HEK293 (cell line): ENCODE data around the gene GPR162.

Source experiments
- BCL11A ChIP-seq: fragments of 450-650 bp; formaldehyde crosslinking; IDR thresholded peaks from 2 replicates; pipeline ENCODE4 v1.5.1; 2016; ENCODE audit warnings: low read depth, missing biosample characterization, missing genetic modification characterization
- ELK4 ChIP-seq: IDR thresholded peaks from 2 replicates; pipeline ENCODE4 v1.6.1; 2011; ENCODE audit warnings: mild to moderate bottlenecking, low read depth, low read length, borderline replicate concordance
- HOXA7 ChIP-seq: sonication (generic); formaldehyde crosslinking; IDR thresholded peaks from 2 replicates; pipeline ENCODE4 v1.8.1; 2022; ENCODE audit warnings: missing genetic modification reagents, borderline replicate concordance
- OVOL3 ChIP-seq: fragments of 450-650 bp; formaldehyde crosslinking; IDR thresholded peaks from 2 replicates; pipeline ENCODE4 v1.5.1; 2016; ENCODE audit warnings: missing biosample characterization, missing genetic modification characterization
- RBAK ChIP-seq: fragments of 450-650 bp; formaldehyde crosslinking; IDR thresholded peaks from 2 replicates; pipeline ENCODE4 v1.5.1; 2016; ENCODE audit warnings: missing biosample characterization, missing genetic modification characterization
- SETDB1 ChIP-seq: IDR thresholded peaks from one replicate; pipeline ENCODE4 v1.6.1; 2017; ENCODE audit warnings: mild to moderate bottlenecking, low read length, moderate library complexity, mixed read lengths; ENCODE audit not compliant: insufficient read length
- YY2 ChIP-seq: fragments of 450-650 bp; formaldehyde crosslinking; IDR thresholded peaks from 2 replicates; pipeline ENCODE4 v1.5.1; 2016; ENCODE audit warnings: missing biosample characterization, missing genetic modification characterization
- ZBTB48 ChIP-seq: fragments of 450-650 bp; formaldehyde crosslinking; IDR thresholded peaks from 2 replicates; pipeline ENCODE4 v1.5.1; 2016; ENCODE audit warnings: missing biosample characterization, missing genetic modification characterization
- ZNF169 ChIP-seq: fragments of 450-650 bp; formaldehyde crosslinking; IDR thresholded peaks from 2 replicates; pipeline ENCODE4 v1.5.1; 2016; ENCODE audit warnings: missing biosample characterization, missing genetic modification characterization
- ZNF18 ChIP-seq: fragments of 450-650 bp; formaldehyde crosslinking; IDR thresholded peaks from 2 replicates; pipeline ENCODE4 v1.5.1; 2016; ENCODE audit warnings: missing biosample characterization, missing genetic modification characterization
- ZNF23 ChIP-seq: fragments of 450-650 bp; formaldehyde crosslinking; IDR thresholded peaks from 2 replicates; pipeline ENCODE4 v1.5.1; 2016; ENCODE audit warnings: missing biosample characterization, missing genetic modification characterization, borderline replicate concordance
- ZNF311 ChIP-seq: fragments of 450-650 bp; formaldehyde crosslinking; IDR thresholded peaks from 2 replicates; pipeline ENCODE4 v1.5.1; 2017; ENCODE audit warnings: missing biosample characterization, missing genetic modification characterization, borderline replicate concordance
- ZNF394 ChIP-seq: fragments of 450-650 bp; formaldehyde crosslinking; IDR thresholded peaks from 2 replicates; pipeline ENCODE4 v1.5.1; 2016; ENCODE audit warnings: missing biosample characterization, missing genetic modification characterization, mild to moderate bottlenecking, moderate library complexity, borderline replicate concordance
- ZNF473 ChIP-seq: fragments of 450-650 bp; formaldehyde crosslinking; IDR thresholded peaks from 2 replicates; pipeline ENCODE4 v1.5.1; 2017; ENCODE audit warnings: missing biosample characterization, missing genetic modification characterization
- ZNF48 ChIP-seq: fragments of 450-650 bp; formaldehyde crosslinking; IDR thresholded peaks from 2 replicates; pipeline ENCODE4 v1.5.1; 2016; ENCODE audit warnings: missing biosample characterization, missing genetic modification characterization
- ZNF513 ChIP-seq: fragments of 450-650 bp; IDR thresholded peaks from 2 replicates; pipeline ENCODE4 v1.5.1; 2018; ENCODE audit warnings: missing biosample characterization, missing genetic modification characterization
- ZNF521 ChIP-seq: fragments of 450-650 bp; formaldehyde crosslinking; IDR thresholded peaks from 2 replicates; pipeline ENCODE4 v1.5.1; 2017; ENCODE audit warnings: missing biosample characterization, mild to moderate bottlenecking, missing genetic modification characterization
- ZNF626 ChIP-seq: fragments of 450-650 bp; sonication (Bioruptor Pico); formaldehyde crosslinking; IDR thresholded peaks from 2 replicates; pipeline ENCODE4 v1.5.1; 2018; ENCODE audit warnings: missing biosample characterization, missing genetic modification characterization, inconsistent platforms
- ZNF701 ChIP-seq: fragments of 450-650 bp; formaldehyde crosslinking; IDR thresholded peaks from 2 replicates; pipeline ENCODE4 v1.5.1; 2016; ENCODE audit warnings: missing biosample characterization, missing genetic modification characterization
- ZNF776 ChIP-seq: fragments of 450-650 bp; formaldehyde crosslinking; IDR thresholded peaks from 2 replicates; pipeline ENCODE4 v1.5.0; 2017; ENCODE audit warnings: missing biosample characterization, missing genetic modification characterization, borderline replicate concordance
- ZNF785 ChIP-seq: fragments of 450-650 bp; formaldehyde crosslinking; IDR thresholded peaks from 2 replicates; pipeline ENCODE4 v1.5.1; 2016; ENCODE audit warnings: missing biosample characterization, missing genetic modification characterization
- TF ChIP-seq, protein P1 (sequence below): fragments of 450-650 bp; formaldehyde crosslinking; IDR thresholded peaks from 2 replicates; pipeline ENCODE4 v1.5.1; 2016; ENCODE audit warnings: missing biosample characterization, missing genetic modification characterization, borderline replicate concordance
- TF ChIP-seq, protein P2 (sequence below): fragments of 450-650 bp; formaldehyde crosslinking; IDR thresholded peaks from 2 replicates; pipeline ENCODE4 v1.5.1; 2017; ENCODE audit warnings: missing biosample characterization, mild to moderate bottlenecking, missing genetic modification characterization, moderate library complexity
- TF ChIP-seq, protein P3 (sequence below): fragments of 450-650 bp; formaldehyde crosslinking; IDR thresholded peaks from 2 replicates; pipeline ENCODE4 v1.5.1; 2016; ENCODE audit warnings: missing biosample characterization, missing genetic modification characterization
- TF ChIP-seq, protein P4 (sequence below): fragments of 450-650 bp; formaldehyde crosslinking; IDR thresholded peaks from 2 replicates; pipeline ENCODE4; 2016; ENCODE audit warnings: missing biosample characterization, missing genetic modification characterization

GPR162 gene

DNA sequence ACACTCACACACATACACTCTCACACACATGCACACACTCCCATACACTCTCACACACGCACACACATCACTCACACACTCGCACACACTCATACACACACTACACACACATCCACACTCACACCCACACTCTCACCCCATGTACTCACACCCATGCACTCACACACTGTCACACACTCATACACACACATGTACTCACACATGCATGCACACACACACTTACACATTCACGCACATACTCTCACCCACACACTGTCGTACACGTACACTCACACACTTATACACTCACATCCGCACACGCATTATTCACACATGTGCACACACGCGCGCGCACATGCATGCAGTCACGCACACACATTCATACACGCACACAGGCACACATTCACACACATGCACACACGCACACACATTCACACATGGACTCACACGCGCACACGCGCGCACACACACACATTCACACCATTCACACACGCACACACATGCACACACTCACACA lies 3.9 kb upstream of the GPR162 start (continued):
- peak; percentile 99 for TF ChIP-seq ZNF18 (tag by site-specific recombination)
- TF ChIP-seq, protein P1, sequence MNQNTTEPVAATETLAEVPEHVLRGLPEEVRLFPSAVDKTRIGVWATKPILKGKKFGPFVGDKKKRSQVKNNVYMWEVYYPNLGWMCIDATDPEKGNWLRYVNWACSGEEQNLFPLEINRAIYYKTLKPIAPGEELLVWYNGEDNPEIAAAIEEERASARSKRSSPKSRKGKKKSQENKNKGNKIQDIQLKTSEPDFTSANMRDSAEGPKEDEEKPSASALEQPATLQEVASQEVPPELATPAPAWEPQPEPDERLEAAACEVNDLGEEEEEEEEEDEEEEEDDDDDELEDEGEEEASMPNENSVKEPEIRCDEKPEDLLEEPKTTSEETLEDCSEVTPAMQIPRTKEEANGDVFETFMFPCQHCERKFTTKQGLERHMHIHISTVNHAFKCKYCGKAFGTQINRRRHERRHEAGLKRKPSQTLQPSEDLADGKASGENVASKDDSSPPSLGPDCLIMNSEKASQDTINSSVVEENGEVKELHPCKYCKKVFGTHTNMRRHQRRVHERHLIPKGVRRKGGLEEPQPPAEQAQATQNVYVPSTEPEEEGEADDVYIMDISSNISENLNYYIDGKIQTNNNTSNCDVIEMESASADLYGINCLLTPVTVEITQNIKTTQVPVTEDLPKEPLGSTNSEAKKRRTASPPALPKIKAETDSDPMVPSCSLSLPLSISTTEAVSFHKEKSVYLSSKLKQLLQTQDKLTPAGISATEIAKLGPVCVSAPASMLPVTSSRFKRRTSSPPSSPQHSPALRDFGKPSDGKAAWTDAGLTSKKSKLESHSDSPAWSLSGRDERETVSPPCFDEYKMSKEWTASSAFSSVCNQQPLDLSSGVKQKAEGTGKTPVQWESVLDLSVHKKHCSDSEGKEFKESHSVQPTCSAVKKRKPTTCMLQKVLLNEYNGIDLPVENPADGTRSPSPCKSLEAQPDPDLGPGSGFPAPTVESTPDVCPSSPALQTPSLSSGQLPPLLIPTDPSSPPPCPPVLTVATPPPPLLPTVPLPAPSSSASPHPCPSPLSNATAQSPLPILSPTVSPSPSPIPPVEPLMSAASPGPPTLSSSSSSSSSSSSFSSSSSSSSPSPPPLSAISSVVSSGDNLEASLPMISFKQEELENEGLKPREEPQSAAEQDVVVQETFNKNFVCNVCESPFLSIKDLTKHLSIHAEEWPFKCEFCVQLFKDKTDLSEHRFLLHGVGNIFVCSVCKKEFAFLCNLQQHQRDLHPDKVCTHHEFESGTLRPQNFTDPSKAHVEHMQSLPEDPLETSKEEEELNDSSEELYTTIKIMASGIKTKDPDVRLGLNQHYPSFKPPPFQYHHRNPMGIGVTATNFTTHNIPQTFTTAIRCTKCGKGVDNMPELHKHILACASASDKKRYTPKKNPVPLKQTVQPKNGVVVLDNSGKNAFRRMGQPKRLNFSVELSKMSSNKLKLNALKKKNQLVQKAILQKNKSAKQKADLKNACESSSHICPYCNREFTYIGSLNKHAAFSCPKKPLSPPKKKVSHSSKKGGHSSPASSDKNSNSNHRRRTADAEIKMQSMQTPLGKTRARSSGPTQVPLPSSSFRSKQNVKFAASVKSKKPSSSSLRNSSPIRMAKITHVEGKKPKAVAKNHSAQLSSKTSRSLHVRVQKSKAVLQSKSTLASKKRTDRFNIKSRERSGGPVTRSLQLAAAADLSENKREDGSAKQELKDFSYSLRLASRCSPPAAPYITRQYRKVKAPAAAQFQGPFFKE: no peak; the same call in 1 of the 2 replicates
- TF ChIP-seq HOXA7: no peak
- no peak; the same call in 1 of the 2 replicates for TF ChIP-seq ZNF701
- TF ChIP-seq, protein P2, sequence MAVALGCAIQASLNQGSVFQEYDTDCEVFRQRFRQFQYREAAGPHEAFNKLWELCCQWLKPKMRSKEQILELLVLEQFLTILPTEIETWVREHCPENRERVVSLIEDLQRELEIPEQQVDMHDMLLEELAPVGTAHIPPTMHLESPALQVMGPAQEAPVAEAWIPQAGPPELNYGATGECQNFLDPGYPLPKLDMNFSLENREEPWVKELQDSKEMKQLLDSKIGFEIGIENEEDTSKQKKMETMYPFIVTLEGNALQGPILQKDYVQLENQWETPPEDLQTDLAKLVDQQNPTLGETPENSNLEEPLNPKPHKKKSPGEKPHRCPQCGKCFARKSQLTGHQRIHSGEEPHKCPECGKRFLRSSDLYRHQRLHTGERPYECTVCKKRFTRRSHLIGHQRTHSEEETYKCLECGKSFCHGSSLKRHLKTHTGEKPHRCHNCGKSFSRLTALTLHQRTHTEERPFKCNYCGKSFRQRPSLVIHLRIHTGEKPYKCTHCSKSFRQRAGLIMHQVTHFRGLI (tag by site-specific recombination): no peak
- TF ChIP-seq ZNF48 (tag by site-specific recombination): no peak
- no peak; the same call in 1 of the 2 replicates for TF ChIP-seq ZNF169 (tag by site-specific recombination)
- no peak for TF ChIP-seq OVOL3
- TF ChIP-seq ZNF626 (tag by site-specific recombination): no peak
- peak; percentile 77; the same call in 1 of the 2 replicates for TF ChIP-seq ZNF776 (tag by site-specific recombination)
- 0 out of 2 replicates have a peak, but pooled peaks have one; percentile 19 for TF ChIP-seq ZNF785
- TF ChIP-seq ZBTB48 (tag by site-specific recombination): 0 out of 2 replicates have a peak, but pooled peaks have one; percentile 9
- peak; percentile 12; the same call in 1 of the 2 replicates for TF ChIP-seq ZNF521
- TF ChIP-seq YY2 (tag by site-specific recombination): 0 out of 2 replicates have a peak, but pooled peaks have one; percentile 15
- TF ChIP-seq ZNF473: peak; percentile 57; the same call in 1 of the 2 replicates
- 0 out of 2 replicates have a peak, but pooled peaks have one; percentile 70 for TF ChIP-seq ZNF311 (tag by site-specific recombination)
- no peak for TF ChIP-seq BCL11A
- no peak for TF ChIP-seq SETDB1
- TF ChIP-seq, protein P3, sequence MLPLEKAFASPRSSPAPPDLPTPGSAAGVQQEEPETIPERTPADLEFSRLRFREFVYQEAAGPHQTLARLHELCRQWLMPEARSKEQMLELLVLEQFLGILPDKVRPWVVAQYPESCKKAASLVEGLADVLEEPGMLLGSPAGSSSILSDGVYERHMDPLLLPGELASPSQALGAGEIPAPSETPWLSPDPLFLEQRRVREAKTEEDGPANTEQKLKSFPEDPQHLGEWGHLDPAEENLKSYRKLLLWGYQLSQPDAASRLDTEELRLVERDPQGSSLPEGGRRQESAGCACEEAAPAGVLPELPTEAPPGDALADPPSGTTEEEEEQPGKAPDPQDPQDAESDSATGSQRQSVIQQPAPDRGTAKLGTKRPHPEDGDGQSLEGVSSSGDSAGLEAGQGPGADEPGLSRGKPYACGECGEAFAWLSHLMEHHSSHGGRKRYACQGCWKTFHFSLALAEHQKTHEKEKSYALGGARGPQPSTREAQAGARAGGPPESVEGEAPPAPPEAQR (tag by site-specific recombination): no peak
- no peak for TF ChIP-seq ZNF513 (tag by site-specific recombination)
- TF ChIP-seq RBAK (tag by site-specific recombination): no peak
- TF ChIP-seq ZNF394: no peak
- TF ChIP-seq, protein P4, sequence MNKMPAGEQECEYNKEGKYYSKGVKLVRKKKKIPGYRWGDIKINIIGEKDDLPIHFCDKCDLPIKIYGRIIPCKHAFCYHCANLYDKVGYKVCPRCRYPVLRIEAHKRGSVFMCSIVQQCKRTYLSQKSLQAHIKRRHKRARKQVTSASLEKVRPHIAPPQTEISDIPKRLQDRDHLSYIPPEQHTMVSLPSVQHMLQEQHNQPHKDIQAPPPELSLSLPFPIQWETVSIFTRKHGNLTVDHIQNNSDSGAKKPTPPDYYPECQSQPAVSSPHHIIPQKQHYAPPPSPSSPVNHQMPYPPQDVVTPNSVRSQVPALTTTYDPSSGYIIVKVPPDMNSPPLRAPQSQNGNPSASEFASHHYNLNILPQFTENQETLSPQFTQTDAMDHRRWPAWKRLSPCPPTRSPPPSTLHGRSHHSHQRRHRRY: 0 out of 2 replicates have a peak, but pooled peaks have one; percentile 10
- TF ChIP-seq ZNF23 (tag by site-specific recombination): no peak
- TF ChIP-seq ELK4: no peak
